GM12865 (cell line): ENCODE data around the gene TIPARP.
A peak's percentile ranks its signal among the peaks of the same experiment; 100 is the strongest.

ENCODE experiments used
- DNase-seq: peaks from one replicate; pipeline ENCODE4 v3.0.0; 2010; ENCODE audit warnings: low read depth
- H3K4me3 ChIP-seq: 2 replicates; pipeline ENCODE4 v1.5.1; 2011; ENCODE audit warnings: mild to moderate bottlenecking, low read depth, low read length, control low read depth
- TF ChIP-seq, protein P1 (sequence below): IDR thresholded peaks from 2 replicates; pipeline ENCODE4 v1.5.1; 2011; ENCODE audit warnings: low read length, control low read depth, low read depth, inconsistent platforms; ENCODE audit not compliant: insufficient read depth; ENCODE audit errors: missing control alignments

TIPARP gene

GRCh38 chr3:156689608-156690007 is 15.2 kb downstream of the TIPARP start:
- no peak overlapping the region for H3K4me3 ChIP-seq
- DNase-seq = no peak
- TF ChIP-seq, protein P1, sequence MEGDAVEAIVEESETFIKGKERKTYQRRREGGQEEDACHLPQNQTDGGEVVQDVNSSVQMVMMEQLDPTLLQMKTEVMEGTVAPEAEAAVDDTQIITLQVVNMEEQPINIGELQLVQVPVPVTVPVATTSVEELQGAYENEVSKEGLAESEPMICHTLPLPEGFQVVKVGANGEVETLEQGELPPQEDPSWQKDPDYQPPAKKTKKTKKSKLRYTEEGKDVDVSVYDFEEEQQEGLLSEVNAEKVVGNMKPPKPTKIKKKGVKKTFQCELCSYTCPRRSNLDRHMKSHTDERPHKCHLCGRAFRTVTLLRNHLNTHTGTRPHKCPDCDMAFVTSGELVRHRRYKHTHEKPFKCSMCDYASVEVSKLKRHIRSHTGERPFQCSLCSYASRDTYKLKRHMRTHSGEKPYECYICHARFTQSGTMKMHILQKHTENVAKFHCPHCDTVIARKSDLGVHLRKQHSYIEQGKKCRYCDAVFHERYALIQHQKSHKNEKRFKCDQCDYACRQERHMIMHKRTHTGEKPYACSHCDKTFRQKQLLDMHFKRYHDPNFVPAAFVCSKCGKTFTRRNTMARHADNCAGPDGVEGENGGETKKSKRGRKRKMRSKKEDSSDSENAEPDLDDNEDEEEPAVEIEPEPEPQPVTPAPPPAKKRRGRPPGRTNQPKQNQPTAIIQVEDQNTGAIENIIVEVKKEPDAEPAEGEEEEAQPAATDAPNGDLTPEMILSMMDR = no peak

DNA sequence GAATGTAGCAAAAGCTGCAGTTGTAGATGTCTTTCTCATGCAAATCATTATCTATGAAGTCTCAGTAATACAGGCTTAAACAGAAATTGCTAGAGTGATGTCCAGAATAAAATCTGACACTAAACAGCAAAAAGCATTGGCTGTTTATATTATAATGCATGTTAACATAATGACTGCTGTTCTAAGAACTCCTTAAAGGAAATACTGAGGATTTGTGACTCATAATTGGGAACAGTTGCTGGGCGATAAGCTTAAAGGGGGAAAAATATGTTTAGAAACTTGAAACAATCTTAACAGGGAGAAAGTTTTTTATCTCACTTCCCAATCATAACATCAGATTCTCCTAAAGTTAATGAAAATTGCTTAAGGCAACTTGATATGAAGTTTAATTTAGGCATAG is 17.5 kb downstream of the TIPARP start:
- TF ChIP-seq, protein P1 = no peak
- no peak for DNase-seq
- H3K4me3 ChIP-seq = no peak overlapping the region

GRCh38 chr3:156693166-156693565 is 18.8 kb downstream of the TIPARP start:
- TF ChIP-seq, protein P1 = no peak
- H3K4me3 ChIP-seq = no peak overlapping the region
- DNase-seq = no peak

DNA sequence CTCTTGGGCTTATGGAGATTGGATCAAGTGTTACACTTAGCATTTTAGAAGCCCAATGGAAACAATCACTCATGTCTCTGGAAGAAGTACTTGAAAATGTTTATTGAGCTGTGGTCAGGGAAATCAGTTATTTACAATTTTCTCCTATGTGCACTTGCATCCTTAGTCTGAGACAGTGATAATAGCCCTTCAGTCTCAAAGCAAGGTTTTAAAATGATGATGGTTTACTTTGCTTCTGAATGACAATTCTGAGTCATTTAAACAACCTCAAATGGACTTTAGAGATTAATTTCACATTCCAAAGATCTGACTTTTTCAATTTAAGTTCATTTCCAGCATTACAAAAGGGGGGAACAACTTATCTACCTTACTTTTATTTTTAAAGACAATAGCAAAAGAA is 20.1 kb downstream of the TIPARP start:
- DNase-seq = no peak
- no peak overlapping the region for H3K4me3 ChIP-seq
- TF ChIP-seq, protein P1 = no peak

DNA sequence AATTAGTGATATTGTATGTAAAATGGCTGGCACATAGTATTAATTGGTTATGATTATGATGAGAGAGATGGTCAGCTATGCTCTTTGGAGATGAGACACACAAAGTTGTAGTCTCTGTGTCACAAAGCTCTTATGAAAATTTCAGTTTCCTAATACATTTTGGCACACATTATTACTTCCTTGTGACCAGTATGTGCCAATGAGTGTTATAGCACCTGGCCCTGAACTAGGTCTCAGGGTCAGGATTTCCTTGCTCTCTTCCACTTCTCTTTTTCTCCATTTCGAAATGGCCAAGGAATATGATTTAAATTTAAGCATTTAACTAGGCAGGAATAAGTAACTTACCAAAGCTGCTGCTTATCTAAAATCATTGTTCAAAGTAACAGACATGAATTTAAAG is 28.0 kb downstream of the TIPARP start:
- H3K4me3 ChIP-seq = no peak overlapping the region
- TF ChIP-seq, protein P1 = no peak
- no peak for DNase-seq

DNA sequence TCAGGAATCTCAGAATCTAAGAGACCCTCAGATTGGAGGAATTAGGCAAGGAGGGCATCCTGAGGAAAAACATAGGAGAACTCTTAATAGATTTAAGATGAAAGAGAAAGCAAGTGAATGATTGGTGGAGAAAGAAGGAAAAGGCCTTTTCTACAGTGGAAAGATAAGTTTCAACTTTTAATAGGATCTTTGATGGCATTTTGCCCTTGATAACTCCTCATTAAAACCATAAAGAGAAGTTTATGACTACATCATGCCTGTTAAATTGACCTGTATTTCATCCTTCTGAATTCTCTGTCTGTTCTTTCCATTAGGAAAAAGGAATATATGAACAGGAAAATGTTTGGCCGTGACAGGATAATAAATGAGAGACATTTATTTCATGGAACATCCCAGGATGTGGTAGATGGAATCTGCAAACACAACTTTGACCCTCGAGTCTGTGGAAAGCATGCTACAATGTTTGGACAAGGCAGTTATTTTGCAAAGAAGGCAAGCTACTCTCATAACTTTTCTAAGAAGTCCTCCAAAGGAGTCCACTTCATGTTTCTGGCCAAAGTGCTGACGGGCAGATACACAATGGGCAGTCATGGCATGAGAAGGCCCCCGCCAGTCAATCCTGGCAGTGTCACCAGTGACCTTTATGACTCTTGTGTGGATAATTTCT is 30.1 kb downstream of the TIPARP start:
- H3K4me3 ChIP-seq = no peak overlapping the region
- TF ChIP-seq, protein P1 = no peak
- no peak for DNase-seq

GRCh38 chr3:156705761-156706616 is 31.6 kb downstream of the TIPARP start:
- peak; percentile 25 for DNase-seq
- H3K4me3 ChIP-seq = no peak overlapping the region
- TF ChIP-seq, protein P1 = no peak
